Parathyroid adenoma (tissue), 2 donors: Measurements from ENCODE around the gene DOK1.

ENCODE experiments used
- H2AFZ ChIP-seq: fragments of 300-600 bp; sonication (generic); one replicate; pipeline ENCODE4 v1.7.0; 2017; ENCODE audit warnings: antibody characterized with exemption, mild to moderate bottlenecking
- H3K27ac ChIP-seq: fragments of 300-600 bp; sonication (generic); one replicate; pipeline ENCODE4 v1.7.0; 2017
- H3K27me3 ChIP-seq: fragments of 300-600 bp; sonication (generic); one replicate; pipeline ENCODE4 v1.7.0; 2017; ENCODE audit warnings: low read length; ENCODE audit not compliant: control insufficient read depth, insufficient read depth
- H3K36me3 ChIP-seq: fragments of 300-600 bp; sonication (generic); one replicate; pipeline ENCODE4 v1.7.0; 2017; ENCODE audit warnings: low read length; ENCODE audit not compliant: control insufficient read depth, insufficient read depth
- H3K4me1 ChIP-seq: fragments of 300-600 bp; sonication (generic); one replicate; pipeline ENCODE4 v1.7.0; 2017; ENCODE audit warnings: control low read depth
- H3K4me2 ChIP-seq: fragments of 300-600 bp; sonication (generic); one replicate; pipeline ENCODE4 v1.7.0; 2017; ENCODE audit warnings: low read length
- H3K4me3 ChIP-seq: fragments of 300-600 bp; sonication (generic); one replicate; pipeline ENCODE4 v1.7.0; 2017; ENCODE audit warnings: low read depth, low read length
- H3K79me2 ChIP-seq: fragments of 300-600 bp; sonication (generic); one replicate; pipeline ENCODE4 v1.7.0; 2017; ENCODE audit warnings: control low read depth
- H3K9ac ChIP-seq: fragments of 300-600 bp; sonication (generic); one replicate; pipeline ENCODE4 v1.7.0; 2017; ENCODE audit warnings: mild to moderate bottlenecking
- H3K9me3 ChIP-seq: fragments of 300-600 bp; sonication (generic); one replicate; pipeline ENCODE4 v1.7.0; 2017; ENCODE audit warnings: low read length; ENCODE audit not compliant: control insufficient read depth
- CTCF ChIP-seq: fragments of 300-600 bp; sonication (generic); IDR thresholded peaks from one replicate; pipeline ENCODE4 v1.7.0; 2017; ENCODE audit warnings: antibody characterized with exemption, mild to moderate bottlenecking
- donor health status: primary hyperparathyroidism.

The DOK1 gene

GRCh38 chr2:74552914-74553811, 1.4 kb upstream of the DOK1 start:
- Histone ChIP-seq H3K4me3 (no peak overlapping the region), H3K27me3 (no peaks in the 10 kb centered on the region), H3K4me1 (peaks cover 10% of the 10 kb centered on the region), H3K79me2 (no peaks in the 10 kb centered on the region), H3K27ac (peak overlapping the region; percentile 15), H3K9me3 (no peaks in the 10 kb centered on the region), H3K36me3 (no peaks in the 10 kb centered on the region), H3K4me2 (peak overlapping the region; percentile 64), H3K9ac (no peak overlapping the region), H2AFZ (peak overlapping the region; percentile 96)
- no peak for TF ChIP-seq CTCF

DNA sequence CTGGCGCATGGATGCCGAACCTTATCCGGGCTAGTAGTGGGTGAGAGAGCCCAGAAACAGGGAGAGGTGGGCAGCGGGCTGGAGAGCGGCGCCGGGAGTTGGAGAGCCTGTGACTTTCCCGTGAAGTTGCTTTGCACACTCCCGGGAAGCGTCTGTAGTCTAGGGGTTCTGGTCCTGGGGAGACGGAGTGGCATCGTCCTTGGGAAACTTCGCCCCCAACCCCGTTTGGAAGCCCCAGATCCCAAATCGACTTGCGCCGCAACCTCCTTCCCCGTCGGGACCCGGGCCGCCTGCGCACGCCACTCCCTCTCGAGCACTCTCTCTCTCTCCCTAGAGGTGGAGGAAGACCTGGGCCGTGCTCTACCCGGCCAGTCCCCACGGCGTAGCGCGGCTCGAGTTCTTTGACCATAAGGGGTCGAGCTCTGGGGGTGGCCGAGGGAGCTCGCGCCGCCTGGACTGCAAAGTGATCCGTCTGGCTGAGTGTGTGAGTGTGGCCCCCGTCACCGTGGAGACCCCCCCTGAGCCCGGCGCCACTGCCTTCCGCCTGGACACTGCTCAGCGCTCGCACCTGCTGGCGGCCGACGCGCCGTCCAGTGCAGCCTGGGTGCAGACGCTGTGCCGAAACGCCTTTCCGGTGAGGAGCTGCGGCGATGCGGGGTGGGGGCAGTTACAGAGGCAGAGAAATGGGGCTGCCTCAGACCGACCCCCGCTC, 456 bp downstream of the DOK1 start:
- Histone ChIP-seq H3K36me3 (no peaks in the 10 kb centered on the region), H3K27me3 (no peaks in the 10 kb centered on the region), H3K4me1 (peaks cover 2% of the 10 kb centered on the region), H3K4me2 (peak overlapping the region; percentile 64), H3K79me2 (no peaks in the 10 kb centered on the region), H3K9ac (no peak overlapping the region), H3K9me3 (no peaks in the 10 kb centered on the region), H3K4me3 (peak overlapping the region; percentile 78), H2AFZ (peak overlapping the region; percentile 96), H3K27ac (peak overlapping the region; percentile 77)
- TF ChIP-seq CTCF = no peak

- Histone ChIP-seq H3K27me3 (no peaks in the 10 kb centered on the region), H3K36me3 (no peaks in the 10 kb centered on the region), H2AFZ (peak overlapping the region; percentile 96), H3K9ac (no peak overlapping the region), H3K4me1 (no peaks in the 10 kb centered on the region), H3K9me3 (no peaks in the 10 kb centered on the region), H3K4me3 (peak overlapping the region; percentile 78), H3K79me2 (no peaks in the 10 kb centered on the region), H3K27ac (peak overlapping the region; percentile 77), H3K4me2 (peak overlapping the region; percentile 64)
- TF ChIP-seq CTCF = no peak
These were observed 1.1 kb downstream of the DOK1 start for GRCh38 chr2:74555610-74556103.

DNA sequence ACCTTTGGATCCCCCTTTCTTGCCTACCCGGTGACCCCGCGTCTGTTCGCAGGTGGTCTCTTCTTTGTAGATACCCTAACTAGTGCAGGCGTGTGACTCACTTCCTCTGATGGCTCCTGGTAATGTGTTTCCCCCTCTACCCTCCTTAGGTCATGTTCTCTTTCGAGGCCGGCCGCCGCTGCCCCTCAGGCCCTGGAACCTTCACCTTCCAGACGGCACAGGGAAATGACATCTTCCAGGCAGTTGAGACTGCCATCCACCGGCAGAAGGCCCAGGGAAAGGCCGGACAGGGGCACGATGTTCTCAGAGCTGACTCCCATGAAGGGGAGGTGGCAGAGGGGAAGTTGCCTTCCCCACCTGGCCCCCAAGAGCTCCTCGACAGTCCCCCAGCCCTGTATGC, 1.6 kb downstream of the DOK1 start:
- H3K4me1 ChIP-seq = no peaks in the 10 kb centered on the region
- no peak overlapping the region for H3K4me2 ChIP-seq
- H3K27ac ChIP-seq = no peak overlapping the region
- no peaks in the 10 kb centered on the region for H3K79me2 ChIP-seq
- no peaks in the 10 kb centered on the region for H3K27me3 ChIP-seq
- H2AFZ ChIP-seq = no peak overlapping the region
- no peak for TF ChIP-seq CTCF
- no peak overlapping the region for H3K4me3 ChIP-seq
- H3K9ac ChIP-seq = no peak overlapping the region
- H3K36me3 ChIP-seq = no peaks in the 10 kb centered on the region
- no peaks in the 10 kb centered on the region for H3K9me3 ChIP-seq
